ENCODE data around the gene BATF3. TPM values are rescaled to one million over a fixed set of nuclear protein-coding genes. Genes with fewer than 3 reads are reported as not detected.

The BATF3 gene
- total and polyA plus RNA-seq, 2 experiments from 2014 or later, result 0.46 to 0.86 TPM

- Histone ChIP-seq H3K27me3 (replicated peaks; ENCODE audit: insufficient read depth) (no peaks in the 10 kb centered on the region), H2AFZ (no peak overlapping the region), H3K4me2 (ENCODE audit: unreplicated experiment) (no peak overlapping the region), H3K79me2 (ENCODE audit: insufficient read depth) (no peaks in the 10 kb centered on the region), H3K27ac (no peak overlapping the region), H3K4me3 (no peak overlapping the region), H3K4me1 (ENCODE audit: insufficient read depth) (no peaks in the 10 kb centered on the region), H3K9me3 (ENCODE audit: low read depth) (no peaks in the 10 kb centered on the region), H3F3A (ENCODE audit: insufficient read depth) (peaks cover 8% of the 10 kb centered on the region), H3K9ac (no peak overlapping the region), H4K20me1 (ENCODE audit: insufficient read depth) (no peaks in the 10 kb centered on the region), H3K36me3 (ENCODE audit: low read depth) (no peaks in the 10 kb centered on the region), H3K9me2 (ENCODE audit: insufficient read depth) (no peaks in the 10 kb centered on the region)
- in situ Hi-C loops (cut with MboI), result no loop called here
- TF ChIP-seq EZH2phosphoT487 (IDR thresholded peaks at IDR 0.05; ENCODE audit: insufficient read depth, low read depth) (no peak), EZH2 (IDR thresholded peaks at IDR 0.05; ENCODE audit: insufficient read depth, poor library complexity, severe bottlenecking) (no peak)
- 87 to 88% methylated on average over 9 of the region's 9 CpGs for WGBS, 2 experiments (ENCODE audit: low coverage in 1 of 2, low lambda C conversion rate in 2 of 2, missing lambda C conversion rate in 2 of 2)
- no peak for DNase-seq
These were observed 8.0 kb downstream of the BATF3 start for GRCh38 chr1:212691561-212692071.

GRCh38 chr1:212690816-212691403, 8.7 kb downstream of the BATF3 start:
- H3K4me3 ChIP-seq, result no peak overlapping the region
- no peaks in the 10 kb centered on the region for H3K9me2 ChIP-seq (ENCODE audit: insufficient read depth)
- H3K27ac ChIP-seq, result no peak overlapping the region
- in situ Hi-C loops (cut with MboI), result no loop called here
- H3K79me2 ChIP-seq (ENCODE audit: insufficient read depth), result no peaks in the 10 kb centered on the region
- H4K20me1 ChIP-seq (ENCODE audit: insufficient read depth), result no peaks in the 10 kb centered on the region
- no peak for TF ChIP-seq EZH2 (IDR thresholded peaks at IDR 0.05; ENCODE audit: insufficient read depth, poor library complexity, severe bottlenecking)
- TF ChIP-seq EZH2phosphoT487 (IDR thresholded peaks at IDR 0.05; ENCODE audit: insufficient read depth, low read depth), result no peak
- no peaks in the 10 kb centered on the region for H3K4me1 ChIP-seq (ENCODE audit: insufficient read depth)
- DNase-seq, result no peak
- peaks cover 8% of the 10 kb centered on the region for H3F3A ChIP-seq (ENCODE audit: insufficient read depth)
- no peaks in the 10 kb centered on the region for H3K36me3 ChIP-seq (ENCODE audit: low read depth)
- 84 to 88% methylated on average over 4 of the region's 4 CpGs for WGBS, 2 experiments (ENCODE audit: low coverage in 1 of 2, low lambda C conversion rate in 2 of 2, missing lambda C conversion rate in 2 of 2)
- H2AFZ ChIP-seq, result no peak overlapping the region
- no peak overlapping the region for H3K4me2 ChIP-seq (ENCODE audit: unreplicated experiment)
- H3K9me3 ChIP-seq (ENCODE audit: low read depth), result no peaks in the 10 kb centered on the region
- H3K27me3 ChIP-seq (replicated peaks; ENCODE audit: insufficient read depth), result no peaks in the 10 kb centered on the region
- no peak overlapping the region for H3K9ac ChIP-seq

- in situ Hi-C loops (cut with MboI), result no loop called here
- Histone ChIP-seq H3K36me3 (ENCODE audit: low read depth) (no peaks in the 10 kb centered on the region), H3K4me2 (ENCODE audit: unreplicated experiment) (no peak overlapping the region), H3K79me2 (ENCODE audit: insufficient read depth) (no peaks in the 10 kb centered on the region), H3K27me3 (replicated peaks; ENCODE audit: insufficient read depth) (no peaks in the 10 kb centered on the region), H3K9ac (no peak overlapping the region), H3F3A (ENCODE audit: insufficient read depth) (peaks cover 8% of the 10 kb centered on the region), H3K27ac (no peak overlapping the region), H3K9me2 (ENCODE audit: insufficient read depth) (no peaks in the 10 kb centered on the region), H3K4me1 (ENCODE audit: insufficient read depth) (no peaks in the 10 kb centered on the region), H2AFZ (no peak overlapping the region), H3K4me3 (no peak overlapping the region), H4K20me1 (ENCODE audit: insufficient read depth) (no peaks in the 10 kb centered on the region), H3K9me3 (ENCODE audit: low read depth) (no peaks in the 10 kb centered on the region)
- WGBS, 2 experiments (ENCODE audit: low coverage in 1 of 2, low lambda C conversion rate in 2 of 2, missing lambda C conversion rate in 2 of 2), result 90 to 91% methylated on average over 12 of the region's 12 CpGs
- TF ChIP-seq EZH2phosphoT487 (IDR thresholded peaks at IDR 0.05; ENCODE audit: insufficient read depth, low read depth) (no peak), EZH2 (IDR thresholded peaks at IDR 0.05; ENCODE audit: insufficient read depth, poor library complexity, severe bottlenecking) (no peak)
- no peak for DNase-seq
These were observed 9.7 kb downstream of the BATF3 start for GRCh38 chr1:212689758-212690529.

GRCh38 chr1:212689196-212689725, 10.4 kb downstream of the BATF3 start:
- TF ChIP-seq EZH2phosphoT487 (IDR thresholded peaks at IDR 0.05; ENCODE audit: insufficient read depth, low read depth) (no peak), EZH2 (IDR thresholded peaks at IDR 0.05; ENCODE audit: insufficient read depth, poor library complexity, severe bottlenecking) (no peak)
- Histone ChIP-seq H3K9me2 (ENCODE audit: insufficient read depth) (no peaks in the 10 kb centered on the region), H3K79me2 (ENCODE audit: insufficient read depth) (no peaks in the 10 kb centered on the region), H3K4me1 (ENCODE audit: insufficient read depth) (no peaks in the 10 kb centered on the region), H3F3A (ENCODE audit: insufficient read depth) (peaks cover 8% of the 10 kb centered on the region), H3K4me3 (no peak overlapping the region), H3K9ac (no peak overlapping the region), H3K27me3 (replicated peaks; ENCODE audit: insufficient read depth) (no peaks in the 10 kb centered on the region), H2AFZ (no peak overlapping the region), H3K9me3 (ENCODE audit: low read depth) (no peaks in the 10 kb centered on the region), H3K27ac (no peak overlapping the region), H4K20me1 (ENCODE audit: insufficient read depth) (no peaks in the 10 kb centered on the region), H3K4me2 (ENCODE audit: unreplicated experiment) (no peak overlapping the region), H3K36me3 (ENCODE audit: low read depth) (no peaks in the 10 kb centered on the region)
- in situ Hi-C loops (cut with MboI), result no loop called here
- 72 to 74% methylated on average over 5 of the region's 5 CpGs for WGBS, 2 experiments (ENCODE audit: low coverage in 1 of 2, low lambda C conversion rate in 2 of 2, missing lambda C conversion rate in 2 of 2)
- no peak for DNase-seq
